Right kidney (tissue), 1 donor: ENCODE measurements around the gene MAN2A2.
"Not testable (repeated sequence)": the region's sequence is repeated elsewhere in the genome, so short reads cannot be mapped to it uniquely, and the experiment has no call there.

Experiments used
- DNase-seq: peaks from one replicate; pipeline ENCODE4 v3.0.0-alpha.2; 2016

Gene MAN2A2

DNA sequence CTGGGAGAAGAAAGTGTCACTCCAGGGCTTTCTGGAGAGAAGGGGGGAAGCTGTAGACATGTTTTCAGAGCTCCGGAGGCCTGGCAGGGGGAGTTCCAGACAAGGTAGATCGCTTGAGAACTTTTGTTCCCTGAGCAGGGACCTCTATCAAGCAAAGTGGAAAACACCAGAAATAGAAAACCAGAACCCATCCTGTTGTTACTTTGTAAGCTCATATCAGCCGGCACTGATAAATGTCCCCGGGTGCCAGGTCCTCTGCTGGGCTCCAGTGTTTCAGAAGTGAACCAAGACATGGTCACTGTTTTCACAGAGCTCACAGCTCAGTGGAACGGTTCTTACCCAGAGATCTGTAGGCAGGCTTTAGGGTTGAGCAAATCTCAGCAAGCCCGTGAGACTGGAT lies 15.7 kb downstream of the MAN2A2 start:
- no peak for DNase-seq

DNA sequence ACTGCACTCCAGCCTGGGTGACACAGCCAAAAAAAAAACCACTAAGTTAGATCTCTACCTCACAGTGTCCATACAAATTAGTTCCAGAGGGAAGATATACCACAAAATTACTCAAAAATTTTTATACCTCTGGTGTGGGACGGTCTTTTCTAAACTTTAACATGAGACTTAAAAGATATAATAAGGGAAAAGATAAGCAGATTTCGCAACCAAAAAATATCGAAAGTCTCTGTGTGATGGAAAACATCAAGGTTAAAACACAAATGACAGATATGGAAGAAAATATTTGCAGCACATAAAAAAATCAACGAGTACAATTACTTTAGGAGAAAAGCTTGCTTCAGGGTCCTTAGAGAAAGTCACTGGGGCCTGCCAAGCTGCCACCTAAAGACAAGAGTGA lies 18.8 kb downstream of the MAN2A2 start:
- no peak for DNase-seq

- DNase-seq = not testable (repeated sequence)
These were observed 19.7 kb downstream of the MAN2A2 start for GRCh38 chr15:90922712-90923322.

DNA sequence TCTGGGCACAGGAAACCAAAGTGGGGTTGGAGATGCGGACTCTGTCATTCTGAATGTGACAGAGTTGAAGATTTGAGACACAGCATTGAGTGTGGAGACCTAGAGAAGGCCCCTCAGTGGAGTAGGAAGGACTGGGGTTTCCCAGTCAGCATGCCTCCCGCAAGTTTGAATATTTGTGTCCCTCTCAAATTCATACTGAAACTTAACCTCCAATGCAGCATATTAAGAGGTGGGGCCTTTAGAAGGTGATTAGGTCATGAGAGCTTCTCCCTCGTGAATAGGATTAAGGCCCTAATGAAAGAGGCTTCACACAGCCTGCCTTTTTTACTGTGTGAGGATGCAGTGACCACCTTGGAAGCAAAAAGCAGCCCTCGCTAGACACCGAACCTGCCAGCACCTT lies 21.3 kb downstream of the MAN2A2 start:
- DNase-seq = no peak

- DNase-seq = not testable (repeated sequence)
These were observed 23.7 kb downstream of the MAN2A2 start for GRCh38 chr15:90926766-90927165.

GRCh38 chr15:90928106-90928505 lies 25.0 kb downstream of the MAN2A2 start:
- DNase-seq = not testable (repeated sequence)

DNA sequence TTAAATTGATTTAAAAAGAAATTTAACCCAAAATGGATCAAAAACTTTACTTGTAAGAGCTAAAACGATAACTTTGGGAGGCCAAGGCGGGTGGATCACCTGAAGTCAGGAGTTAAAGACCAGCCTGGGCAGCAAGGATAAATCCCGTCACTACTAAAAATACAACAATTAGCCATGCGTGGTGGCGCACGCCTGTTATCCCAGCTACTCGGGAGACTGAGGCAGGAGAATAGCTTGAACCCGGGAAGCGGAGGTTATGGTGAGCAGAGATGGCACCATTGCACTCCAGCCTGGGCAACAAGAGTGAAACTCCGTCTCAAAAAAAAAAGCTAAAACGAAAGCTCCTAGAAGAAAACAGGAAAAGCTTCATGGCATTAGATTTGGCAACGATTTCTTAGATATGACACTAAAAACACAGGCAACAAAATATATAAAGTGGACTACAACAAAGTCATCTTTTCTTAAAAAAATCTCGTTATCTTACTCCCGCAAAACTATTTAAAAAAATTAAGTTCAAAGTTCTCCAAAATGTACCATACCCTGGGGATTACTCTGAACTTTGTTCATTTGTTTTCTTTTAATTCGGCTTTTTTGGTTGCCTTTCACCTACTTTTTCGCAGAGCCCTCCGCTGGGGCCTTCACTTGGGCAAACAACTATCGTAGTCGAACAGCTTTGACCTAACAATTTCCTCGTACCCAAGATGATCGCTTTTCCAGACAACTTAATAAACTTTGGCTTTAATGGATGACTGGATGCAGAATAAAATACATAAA lies 26.3 kb downstream of the MAN2A2 start:
- DNase-seq = no peak

GRCh38 chr15:90930861-90931574 lies 27.9 kb downstream of the MAN2A2 start:
- DNase-seq = peak; percentile 16

DNA sequence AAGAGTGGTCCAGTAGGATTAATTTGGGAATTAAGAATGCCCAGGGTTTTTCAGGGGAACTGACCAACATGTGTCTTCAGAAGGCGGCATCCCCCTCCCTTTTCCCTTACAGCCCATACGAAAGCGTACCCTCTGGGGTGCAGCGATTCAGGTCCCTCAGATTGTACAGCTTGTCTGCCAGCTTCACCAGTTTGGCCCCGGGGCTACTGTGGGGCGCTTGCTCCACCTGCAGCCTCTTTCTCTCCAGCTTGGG lies 28.4 kb downstream of the MAN2A2 start:
- DNase-seq = no peak

GRCh38 chr15:90931828-90932659 lies 28.9 kb downstream of the MAN2A2 start, which contains the start of gene HDDC3:
HDDC3 (minus strand) TSS chr15:90932549; CDS start chr15:90932540, 9 bp downstream.
- DNase-seq = peak; percentile 87

GRCh38 chr15:90932660-90932991 lies 29.5 kb downstream of the MAN2A2 start:
- no peak for DNase-seq

DNA sequence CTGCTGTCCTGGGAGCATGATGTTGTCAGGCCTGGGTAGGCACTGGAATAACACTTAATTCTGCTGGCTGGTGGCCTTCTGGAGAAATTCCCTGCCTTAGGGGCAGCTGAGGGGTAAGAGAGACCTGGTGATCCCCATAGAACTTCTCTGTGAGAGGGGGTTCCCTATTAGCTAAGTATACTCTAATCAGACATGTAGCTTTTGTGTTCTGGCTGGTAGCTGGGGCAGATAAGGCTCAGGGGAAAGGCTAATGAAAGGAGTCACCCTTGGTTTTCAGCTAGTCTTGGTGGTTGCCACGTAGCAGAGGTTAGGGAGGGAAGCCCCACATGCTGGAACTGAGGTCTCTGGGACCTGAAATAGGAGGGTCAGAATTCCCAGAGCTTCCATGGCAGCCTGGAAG lies 30.2 kb downstream of the MAN2A2 start:
- no peak for DNase-seq

DNA sequence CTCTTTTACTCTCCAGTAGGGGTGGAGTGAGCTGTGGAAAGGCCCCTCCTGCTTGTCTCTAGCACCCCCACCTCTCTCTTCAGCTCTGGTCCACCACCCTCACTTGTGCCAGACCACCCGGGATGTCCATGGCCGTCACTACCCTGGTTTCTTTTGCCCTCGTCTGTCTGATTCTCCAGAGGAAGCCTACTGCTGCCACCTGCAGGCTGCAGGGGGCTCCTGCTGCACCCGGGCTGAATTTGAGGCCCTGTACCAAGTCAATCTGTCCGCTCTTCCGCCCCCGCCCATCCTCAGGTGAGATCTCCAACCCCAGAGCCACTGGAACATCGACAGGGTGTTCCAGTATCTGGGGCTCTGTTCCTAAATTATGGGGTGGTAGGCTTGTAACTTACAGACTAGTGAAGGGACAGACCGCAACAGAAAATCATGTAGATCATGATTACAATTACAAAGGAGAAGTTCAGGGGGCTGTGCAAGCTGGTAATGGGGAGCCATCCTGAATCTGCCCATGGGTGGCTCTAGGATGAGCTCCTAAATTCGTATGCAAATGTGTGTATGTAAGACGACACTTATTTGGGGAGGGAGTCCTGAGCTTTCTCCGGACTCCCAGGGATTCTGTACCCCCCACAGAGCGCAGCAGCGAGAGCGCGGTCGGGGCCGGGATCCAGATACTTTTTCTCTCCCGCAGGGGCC lies 31.3 kb downstream of the MAN2A2 start:
- DNase-seq = peak; percentile 76

- DNase-seq = peak; percentile 88
These were observed 32.0 kb downstream of the MAN2A2 start, which contains the start of gene UNC45A for GRCh38 chr15:90934949-90935751. UNC45A (plus strand) TSS chr15:90935285; CDS start chr15:90935325, 40 bp downstream.

DNA sequence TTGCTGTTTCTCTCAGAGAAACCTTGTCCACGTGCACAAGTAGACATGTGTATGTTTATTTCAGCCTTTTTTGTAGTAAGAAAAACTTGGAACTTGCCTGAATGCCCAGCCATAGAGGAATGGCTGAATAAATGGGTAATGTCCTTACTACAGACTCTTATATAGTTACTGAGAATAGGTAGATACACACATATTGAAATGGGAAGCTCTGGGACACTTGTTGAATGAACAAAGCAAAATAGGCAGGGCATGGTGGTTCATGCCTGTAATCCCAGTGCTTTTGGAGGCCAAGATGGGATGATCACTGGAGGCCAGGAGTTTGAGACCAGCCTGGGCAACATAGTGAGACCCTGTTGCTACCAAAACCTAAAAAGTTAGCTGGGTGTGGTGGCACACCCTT lies 33.7 kb downstream of the MAN2A2 start:
- DNase-seq = no peak

GRCh38 chr15:90938261-90938660 lies 35.2 kb downstream of the MAN2A2 start:
- no peak for DNase-seq

- no peak for DNase-seq
These were observed 36.7 kb downstream of the MAN2A2 start for GRCh38 chr15:90939756-90940155.

DNA sequence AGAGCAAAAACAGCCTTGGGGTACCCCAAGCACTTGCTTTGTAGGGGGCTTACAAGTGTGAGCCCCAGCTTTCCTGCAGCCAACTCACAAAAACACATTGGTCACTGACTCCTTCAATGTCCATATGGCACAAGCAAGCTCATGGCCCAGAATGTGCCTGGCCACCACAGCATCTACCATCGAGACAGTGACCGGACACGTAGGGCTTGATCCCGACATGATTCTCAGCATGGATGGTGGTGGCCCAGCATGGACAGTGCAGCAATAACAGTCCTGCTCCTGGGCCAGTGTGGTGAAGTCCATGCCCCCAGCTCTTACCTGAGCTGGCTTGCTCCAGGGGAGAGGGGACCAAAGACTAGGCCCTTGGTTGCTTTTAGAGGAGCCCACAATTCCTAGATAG lies 37.9 kb downstream of the MAN2A2 start:
- DNase-seq = no peak

DNA sequence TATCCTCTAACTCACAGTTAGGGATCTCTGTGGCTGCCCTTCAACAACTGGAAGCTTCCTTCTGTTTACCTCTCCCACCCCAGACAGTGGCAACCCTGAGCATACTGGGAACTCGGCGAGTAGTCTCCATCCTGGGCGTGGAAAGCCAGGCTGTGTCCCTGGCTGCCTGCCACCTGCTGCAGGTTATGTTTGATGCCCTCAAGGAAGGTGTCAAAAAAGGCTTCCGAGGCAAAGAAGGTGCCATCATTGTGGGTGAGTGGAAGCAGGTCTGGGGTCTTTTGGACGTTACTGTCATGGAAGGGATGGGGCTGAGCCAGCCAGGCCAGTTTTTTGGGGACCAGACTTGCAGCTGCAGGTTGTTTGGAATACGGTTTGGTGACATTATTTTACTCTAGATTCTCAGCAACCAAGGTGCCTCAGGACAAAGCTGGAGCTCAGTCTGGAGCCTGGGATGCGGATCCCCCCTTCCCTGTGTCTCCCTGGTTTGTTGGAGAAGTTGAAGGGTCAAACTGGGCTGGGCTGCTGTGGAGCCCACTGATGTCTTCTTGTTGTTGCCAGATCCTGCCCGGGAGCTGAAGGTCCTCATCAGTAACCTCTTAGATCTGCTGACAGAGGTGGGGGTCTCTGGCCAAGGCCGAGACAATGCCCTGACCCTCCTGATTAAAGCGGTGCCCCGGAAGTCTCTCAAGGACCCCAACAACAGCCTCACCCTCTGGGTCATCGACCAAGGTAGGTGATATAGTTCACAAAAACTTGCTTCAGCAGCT lies 39.4 kb downstream of the MAN2A2 start:
- no peak for DNase-seq

DNA sequence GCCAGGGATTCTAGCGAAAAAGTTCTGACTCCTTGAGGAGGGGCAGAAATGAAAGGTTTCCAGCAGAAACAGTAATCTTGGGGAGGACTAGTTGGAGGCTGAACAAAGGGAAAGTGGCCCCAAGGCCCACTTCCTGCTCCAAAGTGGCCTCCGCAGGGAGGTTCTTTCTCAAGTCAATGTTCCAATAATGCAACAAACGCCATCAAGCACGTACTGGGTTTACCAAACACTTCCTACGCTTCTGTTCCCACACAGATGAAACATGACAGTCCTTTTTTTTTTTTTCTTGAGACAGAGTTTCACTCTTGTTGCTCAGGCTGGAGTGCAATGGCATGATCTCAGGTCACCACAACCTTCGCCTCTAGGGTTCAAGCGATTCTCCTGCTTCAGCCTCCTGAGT lies 42.0 kb downstream of the MAN2A2 start:
- DNase-seq = no peak
